GM21576 (cell line): ENCODE results near the gene OR7D4.
"Not testable (repeated sequence)": the region's sequence is repeated elsewhere in the genome, so short reads cannot be mapped to it uniquely, and the experiment has no call there.

ENCODE experiments used
- ATAC-seq: cut with Tn5 transposase; IDR thresholded peaks from one replicate; pipeline ENCODE4 v1.9.1; 2021; ENCODE audit warnings: mild to moderate bottlenecking, moderate library complexity; ENCODE audit not compliant: unreplicated experiment

The OR7D4 gene

GRCh38 chr19:9219489-9219888 lies at the start of gene OR7D4:
Gene OR7D4 (minus strand): TSS chr19:9219589. CDS start chr19:9214837, 4,752 bp downstream.
- ATAC-seq: no peak

DNA sequence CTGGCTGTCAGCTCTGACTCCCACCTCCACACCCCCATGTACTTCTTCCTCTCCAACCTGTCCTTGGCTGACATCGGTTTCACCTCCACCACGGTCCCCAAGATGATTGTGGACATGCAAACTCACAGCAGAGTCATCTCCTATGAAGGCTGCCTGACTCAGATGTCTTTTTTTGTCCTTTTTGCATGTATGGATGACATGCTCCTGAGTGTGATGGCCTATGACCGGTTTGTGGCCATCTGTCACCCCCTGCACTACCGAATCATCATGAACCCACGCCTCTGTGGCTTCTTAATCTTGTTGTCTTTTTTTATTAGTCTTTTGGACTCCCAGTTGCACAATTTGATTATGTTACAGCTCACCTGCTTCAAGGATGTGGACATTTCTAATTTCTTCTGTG lies 31.8 kb upstream of the OR7D4 start:
- ATAC-seq: no peak

DNA sequence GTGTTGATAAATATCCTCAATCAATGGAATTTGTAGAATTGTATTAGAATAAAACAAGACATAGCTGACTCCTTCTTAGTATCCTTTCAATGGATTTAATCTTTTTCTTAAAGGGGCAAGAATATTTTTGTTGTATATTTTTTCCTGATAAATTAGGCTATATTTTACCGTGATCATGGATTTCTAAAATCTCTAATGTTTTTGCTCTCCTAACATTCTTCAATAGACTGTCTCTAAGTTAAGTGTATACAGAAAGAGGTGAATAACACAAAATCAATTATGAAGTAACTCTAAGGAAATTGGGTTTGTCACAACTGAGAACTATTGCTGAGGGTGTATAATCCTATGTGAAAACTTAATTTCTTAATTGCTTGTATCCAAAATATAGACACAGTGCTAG lies 31.2 kb upstream of the OR7D4 start, which contains the start of gene OR7E24:
Gene OR7E24 (plus strand): TSS at position 301 of the 400 bp plus-strand sequence. CDS start 114 bp downstream, outside the sequence.
- ATAC-seq: no peak

DNA sequence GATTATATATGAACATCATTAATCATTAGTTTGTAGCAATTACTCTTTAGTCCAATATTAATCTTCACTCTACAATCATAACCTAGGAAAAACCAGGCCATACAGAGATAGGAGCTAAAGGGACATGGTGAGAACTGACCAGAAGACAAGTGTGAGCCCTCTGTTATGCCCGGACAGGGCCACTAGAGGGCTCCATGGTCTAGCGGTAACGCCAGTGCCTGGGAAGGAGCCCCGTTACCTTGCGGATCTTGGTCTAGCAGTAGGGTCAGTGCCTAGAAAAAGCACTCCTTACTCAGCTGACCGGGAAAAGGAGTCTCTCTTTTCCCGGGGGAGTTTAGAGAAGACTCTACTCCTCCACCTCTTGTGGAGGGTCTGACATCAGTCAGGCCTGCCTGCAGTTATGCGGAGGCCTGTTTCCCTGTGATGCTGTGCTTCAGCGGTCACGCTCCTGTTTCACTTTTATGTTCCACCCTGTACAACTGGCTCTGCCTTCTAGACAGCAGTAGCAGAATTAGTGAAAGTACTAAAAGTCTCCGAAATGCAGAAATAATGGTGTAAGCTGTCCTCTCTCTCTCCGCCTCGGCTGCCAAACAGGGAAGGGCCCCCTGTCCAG lies 13.8 kb downstream of the OR7D4 start:
- ATAC-seq: no peak

DNA sequence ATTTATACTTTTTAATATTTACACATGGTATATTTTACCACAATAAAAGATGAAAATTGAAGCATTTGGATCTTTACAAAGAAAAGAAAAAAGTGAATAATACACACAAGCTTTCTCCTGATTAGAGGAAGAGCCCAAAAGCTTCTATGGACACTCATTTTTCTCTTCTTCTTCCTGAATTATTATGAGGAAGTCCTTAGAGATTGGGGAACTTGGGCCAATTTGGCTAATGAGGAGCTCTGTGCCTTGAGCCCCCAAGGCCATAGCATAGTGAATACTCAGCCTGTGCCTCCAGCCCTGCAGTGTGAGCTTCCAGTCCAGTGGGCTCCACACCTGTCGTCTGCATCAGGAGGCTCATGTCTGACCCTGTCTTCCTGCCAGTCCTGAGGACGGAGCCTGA lies 21.3 kb downstream of the OR7D4 start:
- not testable (repeated sequence) for ATAC-seq

DNA sequence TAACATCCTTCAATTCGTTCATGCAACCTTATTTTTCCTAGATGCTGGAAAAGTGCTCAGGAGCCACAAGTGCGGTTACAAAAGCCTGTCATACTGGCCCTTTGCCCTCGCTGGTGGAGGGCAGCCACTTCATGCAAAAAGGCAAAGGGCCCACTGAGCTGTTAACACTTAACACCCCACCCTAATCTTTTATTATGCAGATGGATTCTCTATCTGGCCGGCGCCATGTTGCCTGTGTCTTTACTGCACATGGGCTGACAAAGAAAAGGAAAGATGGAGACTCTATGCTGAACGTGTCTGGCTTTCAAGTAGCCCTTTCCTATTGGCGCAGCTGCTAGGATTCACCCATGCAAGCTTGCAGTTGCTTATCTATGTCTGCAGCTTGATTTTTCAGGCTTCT lies 29.9 kb downstream of the OR7D4 start:
- no peak for ATAC-seq

- ATAC-seq: no peak
Measured at GRCh38 chr19:9187191-9187590, 32.2 kb downstream of the OR7D4 start.

GRCh38 chr19:9183000-9183399 lies 36.4 kb downstream of the OR7D4 start:
- ATAC-seq: no peak

DNA sequence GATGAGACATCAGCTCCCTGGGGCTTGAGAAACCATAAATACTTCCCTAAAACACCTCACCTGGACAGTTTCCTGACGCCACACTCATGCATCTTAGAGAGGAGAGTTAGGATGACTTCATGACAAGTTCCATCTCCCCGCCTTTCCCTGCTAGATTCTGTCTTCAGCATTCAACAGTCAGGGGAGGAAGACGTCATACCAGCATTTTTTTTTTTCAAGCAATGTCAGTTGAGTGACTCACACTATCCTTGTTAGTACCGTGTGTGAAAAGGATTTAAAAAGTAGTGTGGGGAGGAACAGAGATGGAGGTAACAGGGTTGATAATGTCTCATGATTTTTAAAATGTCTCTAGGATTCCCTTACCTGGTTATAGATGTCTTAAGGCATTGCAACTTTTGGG lies 40.5 kb downstream of the OR7D4 start, which contains the start of gene OR7D2:
Gene OR7D2 (plus strand): TSS at position 79 of the 400 bp plus-strand sequence. CDS start 6,803 bp downstream, outside the sequence.
- ATAC-seq: no peak

GRCh38 chr19:9175326-9175725 lies 44.1 kb downstream of the OR7D4 start:
- ATAC-seq: no peak

GRCh38 chr19:9171393-9171991 lies 47.9 kb downstream of the OR7D4 start:
- no peak for ATAC-seq

- no peak for ATAC-seq
Measured at GRCh38 chr19:9166846-9167245, 52.5 kb downstream of the OR7D4 start.

DNA sequence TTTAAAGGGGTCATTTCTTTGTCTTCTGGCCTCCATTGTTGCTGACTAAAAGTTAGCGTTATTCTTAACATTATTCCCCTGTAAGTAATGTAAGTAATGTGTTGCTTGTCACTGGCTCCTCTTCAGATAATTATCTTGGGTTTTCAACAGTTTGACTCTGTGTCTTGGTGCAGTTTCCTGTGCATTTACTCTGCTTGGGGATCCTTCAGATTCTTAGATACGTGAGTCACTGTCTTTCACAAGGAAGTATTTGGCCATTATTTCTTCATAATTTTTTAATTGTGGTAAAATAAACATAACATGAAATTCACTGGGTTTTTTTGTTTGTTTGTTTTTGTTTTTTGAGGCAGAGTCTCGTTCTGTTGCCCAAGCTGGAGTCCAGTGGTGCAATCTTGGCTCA lies 54.1 kb downstream of the OR7D4 start:
- ATAC-seq: no peak

DNA sequence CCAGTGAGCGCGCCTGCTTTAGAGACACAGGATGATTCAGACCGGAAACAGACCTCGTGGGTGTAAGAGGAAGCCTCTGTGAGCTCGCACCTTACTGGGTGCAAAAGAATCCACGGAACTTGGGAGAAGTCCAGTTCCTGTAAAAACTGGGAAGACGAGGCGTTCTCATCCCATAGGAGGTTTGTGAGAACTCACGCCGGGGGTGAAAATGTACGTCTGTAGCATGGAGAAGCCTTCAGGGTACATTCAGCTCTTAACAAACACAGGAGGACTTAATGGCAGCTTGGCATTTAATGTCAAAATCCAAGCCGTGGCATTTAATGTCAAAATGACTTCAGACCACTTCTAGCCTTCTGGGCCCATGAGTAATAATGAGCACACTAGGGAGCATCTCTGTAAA lies 58.0 kb downstream of the OR7D4 start:
- no peak for ATAC-seq
